Activated CD4-positive, alpha-beta T cell treated with anti-CD3 and anti-CD28 coated beads for 1 hour (primary cell): ENCODE results near the gene IL21R.
"Not testable (repeated sequence)": the region's sequence is repeated elsewhere in the genome, so short reads cannot be mapped to it uniquely, and the experiment has no call there.

ENCODE experiments used
- DNase-seq: peaks from one replicate; pipeline ENCODE4 v3.0.0-alpha.2; 2020

The IL21R gene

DNA sequence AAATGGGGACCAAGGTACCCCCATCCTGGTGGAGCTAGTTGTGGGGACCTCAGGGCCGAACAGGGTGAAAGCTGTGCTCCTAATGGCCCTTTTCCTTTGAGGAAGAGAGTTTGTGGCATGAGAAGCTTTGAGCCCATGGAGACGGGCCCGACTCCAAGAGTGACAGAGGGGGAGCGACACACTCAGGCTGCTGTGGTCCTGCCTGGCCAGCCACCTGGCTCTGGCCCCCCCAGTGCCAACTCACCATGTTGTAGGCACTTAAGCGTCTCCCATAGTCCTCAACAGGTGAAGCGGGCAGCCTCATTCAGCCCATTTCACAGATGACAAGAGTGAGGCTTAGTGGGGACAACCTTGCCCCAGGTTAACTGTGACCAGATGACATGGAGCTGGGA is 1.6 kb downstream of the IL21R start:
- DNase-seq: no peak

- no peak for DNase-seq
These were observed 2.3 kb downstream of the IL21R start for GRCh38 chr16:27404163-27404823.

DNA sequence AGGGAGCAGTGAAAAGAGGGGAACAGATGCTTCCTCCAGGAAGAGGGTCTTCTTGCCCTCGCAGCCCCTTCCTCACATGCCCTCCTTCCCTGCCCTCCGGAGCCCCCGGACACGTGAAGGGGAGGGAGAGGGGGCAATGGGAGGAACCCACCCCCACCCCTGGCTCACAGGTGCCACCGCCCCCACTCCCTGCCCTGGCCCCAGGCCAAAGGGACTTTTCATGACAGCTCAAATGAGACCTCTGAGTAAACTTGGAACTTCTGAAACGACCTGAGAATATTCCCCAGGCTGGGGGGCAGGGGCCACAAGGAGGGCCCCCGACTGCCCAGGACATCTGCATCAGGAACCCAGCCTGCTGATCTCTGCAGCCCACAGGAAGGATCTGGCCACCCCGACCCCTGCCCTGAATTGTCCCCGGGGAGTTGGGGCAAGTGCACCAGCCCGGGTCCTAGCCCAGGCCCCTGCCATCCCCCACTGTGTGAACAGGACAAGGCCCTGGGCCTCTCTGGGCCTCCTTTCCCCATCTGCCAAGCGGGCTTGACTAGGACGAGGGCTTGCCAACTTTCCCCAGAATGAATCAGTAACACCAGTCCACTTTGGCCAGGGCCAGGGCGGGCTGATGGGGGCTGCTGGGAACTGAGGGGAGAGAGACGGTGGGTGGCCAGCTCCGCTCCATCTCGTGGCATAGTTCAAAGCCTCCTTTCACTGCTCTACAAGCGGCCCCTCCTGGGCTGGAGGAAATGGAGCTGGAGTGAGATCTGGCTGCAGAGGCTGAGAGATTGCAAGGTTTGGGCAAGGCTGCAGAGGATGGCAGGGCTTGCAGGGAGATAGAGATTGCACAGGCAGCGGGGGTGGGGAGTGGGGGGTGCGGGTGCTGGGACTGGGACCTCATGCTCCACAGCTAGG is 3.8 kb downstream of the IL21R start:
- no peak for DNase-seq

GRCh38 chr16:27406511-27407128 is 4.6 kb downstream of the IL21R start:
- DNase-seq: no peak

- no peak for DNase-seq
These were observed 5.2 kb downstream of the IL21R start for GRCh38 chr16:27407133-27407532.

DNA sequence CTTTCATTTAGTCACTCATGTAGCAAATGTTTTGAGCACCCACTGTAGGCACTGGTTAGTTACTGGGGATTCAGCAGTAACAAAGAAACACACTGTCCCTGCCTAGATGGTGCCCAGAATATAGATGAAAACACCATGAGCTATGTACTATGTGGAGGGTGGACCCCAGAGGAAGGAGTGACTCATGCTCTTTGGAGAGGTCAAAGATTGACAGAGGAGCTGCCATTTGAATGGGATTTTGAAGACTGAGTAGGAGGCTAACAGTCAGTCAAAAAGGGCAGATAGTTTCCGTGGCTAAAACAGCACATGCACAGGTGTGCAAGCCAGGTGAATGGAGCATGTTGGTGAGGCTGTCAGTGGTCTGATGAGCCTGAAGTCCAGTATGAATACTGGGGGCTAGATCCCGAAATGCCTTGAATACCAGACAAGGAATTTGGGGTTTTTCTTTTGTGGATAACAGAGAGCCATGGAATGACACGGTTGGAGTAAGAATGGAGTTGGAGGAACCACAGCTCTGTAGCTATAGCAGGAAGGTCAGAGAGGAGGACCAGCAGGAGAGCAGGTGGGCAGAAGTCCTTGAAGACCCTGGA is 6.1 kb downstream of the IL21R start:
- no peak for DNase-seq

DNA sequence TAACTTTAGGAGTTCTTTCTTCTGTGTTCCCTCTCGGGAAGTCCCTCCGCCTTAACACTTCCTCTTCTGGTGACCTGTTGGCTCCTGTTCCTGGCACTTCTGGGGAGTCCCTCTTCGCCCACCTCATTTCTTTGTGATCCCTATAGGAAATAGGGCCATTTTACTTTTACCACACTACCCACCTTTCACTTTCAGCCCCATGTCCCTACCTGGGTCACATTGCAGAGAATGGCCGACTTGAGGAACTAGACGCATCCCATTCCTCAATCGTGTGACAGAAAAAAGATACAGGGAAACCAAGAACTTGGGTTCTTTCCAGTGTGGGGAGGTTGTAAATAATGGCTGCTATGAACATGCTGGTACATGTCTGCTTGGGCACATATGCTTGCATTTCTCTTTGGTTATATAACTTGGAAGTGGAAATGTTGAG is 6.6 kb downstream of the IL21R start:
- no peak for DNase-seq

DNA sequence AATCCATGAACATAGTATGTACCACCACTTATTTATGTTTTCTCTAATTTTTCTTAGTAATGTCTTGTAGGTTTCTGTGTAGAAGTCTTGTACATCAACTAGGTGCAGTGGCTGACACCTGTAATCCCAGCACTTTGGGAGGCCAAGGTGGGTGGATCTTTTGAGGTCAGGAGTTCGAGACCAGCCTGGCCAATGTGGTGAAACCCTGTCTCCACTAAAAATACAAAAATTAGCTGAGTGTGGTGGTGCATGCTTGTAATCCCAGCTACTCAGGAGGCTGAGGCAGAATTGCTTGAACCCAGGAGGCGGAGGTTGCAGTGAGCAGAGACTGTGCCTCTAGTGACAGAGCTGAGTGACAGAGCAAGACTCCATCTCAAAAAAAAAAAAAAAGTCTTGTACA is 8.0 kb downstream of the IL21R start:
- not testable (repeated sequence) for DNase-seq

- DNase-seq: no peak
These were observed 8.8 kb downstream of the IL21R start for GRCh38 chr16:27410761-27411160.

GRCh38 chr16:27413956-27414355 is 12.0 kb downstream of the IL21R start:
- DNase-seq: no peak

DNA sequence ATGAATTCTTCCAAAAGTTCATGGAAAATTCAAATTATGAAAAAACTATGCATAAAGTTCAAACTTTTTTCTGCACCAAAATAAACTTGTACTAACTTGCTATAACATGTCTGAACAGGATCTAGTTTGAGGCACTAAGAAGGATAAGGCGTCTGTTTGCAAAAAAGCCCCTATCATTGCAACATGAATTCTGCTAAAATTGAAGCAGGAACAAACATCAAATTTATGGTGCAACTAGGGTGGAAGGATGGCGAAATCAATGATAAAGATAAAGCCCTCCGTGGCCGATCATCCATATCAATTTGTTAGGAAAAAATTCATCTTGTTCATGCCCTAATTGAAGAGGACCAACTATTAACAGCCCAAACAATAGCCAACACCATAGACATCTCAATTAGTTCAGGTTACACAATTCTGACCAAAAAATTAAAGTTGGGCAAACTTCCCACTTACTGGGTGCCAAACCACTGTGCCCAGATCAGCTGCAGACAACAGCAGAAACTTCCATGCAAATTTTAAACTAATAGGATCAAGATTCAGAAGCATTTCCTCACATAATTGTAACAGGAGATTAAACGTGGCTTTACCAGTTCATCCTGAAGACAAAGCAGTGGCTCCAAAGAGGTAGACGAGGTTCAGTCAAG is 12.9 kb downstream of the IL21R start:
- DNase-seq: no peak

GRCh38 chr16:27417047-27417671 is 15.2 kb downstream of the IL21R start:
- no peak for DNase-seq

DNA sequence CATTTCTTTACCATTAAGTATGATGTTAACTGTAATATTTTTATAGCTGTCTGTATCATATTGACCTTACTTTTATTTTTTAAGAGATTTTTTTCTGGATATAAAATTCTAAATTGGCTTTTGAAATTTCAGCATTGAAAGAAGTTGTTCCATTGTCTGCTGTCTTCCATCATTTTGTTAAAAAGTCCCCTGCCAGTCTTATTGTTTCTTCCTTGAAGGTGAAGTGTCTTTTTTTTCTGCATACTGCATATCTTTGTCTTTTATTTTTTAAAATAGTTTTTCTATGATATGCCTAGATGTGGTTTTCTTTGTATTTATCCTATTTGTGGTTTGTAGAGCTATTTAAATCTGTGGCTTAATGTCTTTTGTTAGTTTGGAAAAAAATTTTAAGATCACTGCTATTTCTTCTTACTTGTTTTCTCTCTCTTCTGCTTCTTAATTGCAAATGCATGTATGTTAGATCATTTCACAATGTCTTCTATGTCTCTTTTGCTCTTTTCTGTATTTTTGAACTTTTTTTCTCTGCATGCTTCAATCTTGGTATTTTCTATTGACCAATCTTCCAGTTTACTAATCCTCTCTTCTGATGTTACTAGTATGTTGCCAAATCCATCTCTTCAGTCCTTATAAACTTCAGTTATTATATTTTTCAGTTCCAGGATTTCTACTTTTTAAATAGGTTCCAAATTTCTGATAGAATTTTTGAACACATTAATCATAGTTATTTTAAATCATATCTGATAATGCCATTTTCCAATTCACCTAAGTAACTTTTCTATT is 20.2 kb downstream of the IL21R start:
- no peak for DNase-seq

GRCh38 chr16:27424772-27425498 is 23.0 kb downstream of the IL21R start:
- DNase-seq: peak; percentile 4

DNA sequence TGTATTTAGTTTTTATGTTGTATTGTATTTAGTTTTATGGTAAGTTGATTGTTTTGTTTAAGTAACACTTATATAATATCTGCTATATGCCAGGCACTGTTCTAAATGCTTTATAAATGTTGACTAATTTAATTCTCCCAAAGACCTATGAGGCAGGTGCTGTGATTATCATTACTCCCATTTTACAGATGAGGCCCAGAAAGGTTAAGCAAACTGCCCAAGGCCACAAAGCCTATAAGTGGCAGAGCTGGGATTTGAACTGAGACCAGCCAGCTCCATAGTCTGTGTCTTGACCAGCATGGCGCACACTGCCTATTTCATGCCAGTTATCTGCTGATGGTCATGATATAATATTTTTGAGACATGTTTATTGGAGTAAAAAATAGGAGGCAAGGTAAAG is 24.0 kb downstream of the IL21R start:
- no peak for DNase-seq

DNA sequence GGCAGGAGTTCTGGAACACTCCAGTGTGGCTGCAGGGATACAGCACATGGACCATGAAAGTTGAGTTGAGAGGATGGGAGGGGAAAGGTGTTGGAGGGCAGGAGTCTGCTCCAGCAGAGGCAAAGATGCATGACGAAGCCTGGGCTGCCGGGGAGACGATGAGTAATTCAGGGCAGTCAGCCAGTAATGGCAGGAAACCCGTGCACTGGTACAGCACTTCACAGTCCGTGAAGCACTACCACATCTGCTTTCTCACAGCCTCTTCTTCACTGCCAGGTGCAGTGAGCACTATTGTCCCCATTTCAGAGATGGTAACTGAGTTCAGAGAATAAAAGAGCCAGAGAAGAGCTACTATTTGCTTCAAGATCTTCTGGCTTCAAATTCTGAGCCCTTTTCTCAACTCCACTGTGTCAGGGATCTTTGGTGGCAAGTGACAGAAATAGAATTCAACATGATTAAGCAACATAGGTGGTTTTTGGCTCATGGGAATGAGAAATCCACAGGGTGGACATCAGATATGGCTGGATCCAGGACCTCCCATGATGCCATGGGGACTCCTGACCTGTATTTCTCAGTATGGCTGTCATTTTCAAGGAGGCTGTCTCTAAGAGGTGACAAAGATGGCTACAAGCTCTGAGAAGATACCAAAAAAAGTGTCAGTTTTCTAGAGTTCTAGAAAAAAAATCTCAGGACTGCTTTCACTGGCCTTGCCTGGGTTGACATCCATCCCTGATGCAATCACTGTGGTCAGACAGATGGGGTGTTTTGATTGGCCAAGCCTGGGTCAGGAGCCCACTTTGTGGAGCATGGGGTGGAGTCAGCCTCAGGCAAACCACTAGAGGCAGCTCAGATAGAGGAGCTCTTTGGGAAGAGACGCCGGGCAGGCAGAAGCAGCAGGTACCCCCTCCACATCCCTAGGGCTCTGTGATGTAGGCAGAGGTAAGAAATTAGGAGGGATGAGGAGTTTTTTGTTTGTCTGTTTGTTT is 24.7 kb downstream of the IL21R start:
- DNase-seq: peak; percentile 70

- no peak for DNase-seq
These were observed 25.6 kb downstream of the IL21R start for GRCh38 chr16:27427538-27427937.

DNA sequence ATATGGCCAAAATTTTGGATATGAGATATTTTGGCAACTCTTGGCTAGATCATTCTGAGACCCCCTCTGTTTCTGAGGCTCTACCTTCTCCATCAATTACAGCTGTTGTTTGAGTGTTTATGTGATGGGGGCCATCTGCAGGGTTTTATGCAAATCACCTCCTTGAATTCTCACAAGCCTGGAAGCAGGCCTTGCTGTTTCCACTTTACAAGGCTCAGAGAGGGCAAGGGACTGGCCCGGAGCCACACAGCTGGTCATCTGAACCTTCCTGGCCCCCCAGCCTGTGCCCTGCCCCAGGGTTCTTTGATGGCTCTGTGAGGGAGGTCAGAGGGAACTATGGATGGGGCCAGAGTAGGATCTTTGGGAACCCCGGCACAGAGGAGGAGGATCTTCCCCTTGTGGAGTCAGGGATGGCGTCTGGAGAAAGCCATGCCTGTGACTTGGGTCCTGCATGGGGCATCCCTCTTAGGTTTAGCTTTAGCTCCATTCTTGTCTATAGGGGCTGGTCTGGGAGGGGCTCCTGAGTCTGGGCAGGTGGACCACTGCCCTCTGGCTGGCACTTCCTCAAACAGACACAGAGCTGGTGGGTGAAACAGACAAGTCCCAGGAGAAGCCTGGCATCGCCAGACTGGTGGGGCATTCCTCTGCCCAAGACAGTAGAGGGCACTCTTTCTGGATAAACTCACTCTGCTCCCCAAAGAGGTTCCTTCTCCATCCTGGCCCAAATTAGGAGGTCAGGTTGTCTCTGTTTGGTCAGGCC is 26.2 kb downstream of the IL21R start:
- DNase-seq: peak; percentile 7

DNA sequence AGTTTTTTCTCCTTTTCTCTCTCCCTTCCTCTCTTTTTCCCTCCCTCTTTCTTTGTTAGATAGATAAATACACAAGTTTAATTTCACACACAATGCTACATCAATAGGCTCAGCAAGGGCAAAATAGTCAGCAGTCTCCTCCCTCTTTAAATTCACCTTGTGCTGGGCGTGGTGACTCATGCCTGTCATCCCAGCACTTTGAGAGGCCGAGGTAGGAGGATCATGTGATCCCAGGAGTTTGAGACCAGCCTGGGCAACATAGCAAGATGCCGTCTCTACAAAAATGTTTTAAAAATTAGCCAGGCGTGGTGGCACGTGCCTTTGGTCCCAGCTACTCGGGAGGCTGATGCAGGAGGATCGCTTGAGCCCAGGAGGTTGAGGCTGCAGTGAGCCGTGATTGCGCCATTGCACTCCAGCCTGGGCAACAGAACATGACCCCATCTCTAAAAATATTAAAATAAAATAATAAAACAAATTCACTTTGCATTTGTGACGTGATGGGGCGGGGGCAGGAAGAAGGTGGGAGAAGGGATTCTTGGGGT is 27.4 kb downstream of the IL21R start:
- DNase-seq: no peak
